CD4-positive, alpha-beta T cell (primary cell): ENCODE data around the gene CR1. TPM values are rescaled to one million over a fixed set of nuclear protein-coding genes. Genes with fewer than 3 reads are reported as not detected.
"Not testable (repeated sequence)": the region's sequence is repeated elsewhere in the genome, so short reads cannot be mapped to it uniquely, and the experiment has no call there.

Source experiments
- ATAC-seq: fragments of 200-7000 bp; cut with Tn5 transposase; one replicate; pipeline ENCODE4 v1.10.0; 2022; ENCODE audit warnings: mild to moderate bottlenecking; ENCODE audit not compliant: poor library complexity
- CTCF ChIA-PET: fragments of 350-600 bp; sonication (Branson Sonifier 250); formaldehyde crosslinking; loops from one replicate; lab custom pipeline; 2021; ENCODE audit warnings: antibody characterized with exemption, inconsistent platforms; lab: Charles Lee
- POLR2A ChIA-PET: fragments of 350-600 bp; sonication (Branson Sonifier 250); formaldehyde crosslinking; loops from one replicate; lab custom pipeline; 2021; ENCODE audit warnings: antibody characterized with exemption, inconsistent platforms; lab: Charles Lee
- DNase-seq, 14 experiments: peaks; one replicate each; pipeline ENCODE4 v3.0.0-alpha.2; 2013 to 2020; ENCODE audit warnings: mixed read lengths in 2 of 14
- H3K27ac ChIP-seq, 2 donors: one replicate each; pipeline versions ENCODE4 v1.5.1 to v1.7.0; 2013; ENCODE audit warnings: low read length in 2 of 2, low read depth in 1 of 2, mild to moderate bottlenecking in 1 of 2
- H3K27me3 ChIP-seq, 2 experiments: 1 replicate in 1 of 2; 2 replicates in 1 of 2; pipeline versions ENCODE4 v1.6.1 to v1.7.0; 2013; ENCODE audit warnings: low read length in 2 of 2, control low read depth in 1 of 2, mild to moderate bottlenecking in 1 of 2, moderate library complexity in 1 of 2; ENCODE audit not compliant: insufficient read depth in 2 of 2, control insufficient read depth in 1 of 2
- H3K36me3 ChIP-seq: one replicate; pipeline ENCODE4 v1.6.1; 2013; ENCODE audit warnings: low read length, control low read depth; ENCODE audit not compliant: insufficient read depth
- H3K4me1 ChIP-seq: one replicate; pipeline ENCODE4 v1.6.1; 2013; ENCODE audit warnings: low read length, control low read depth; ENCODE audit not compliant: insufficient read depth
- H3K4me3 ChIP-seq: one replicate; pipeline ENCODE4 v1.5.1; 2013; ENCODE audit warnings: mild to moderate bottlenecking, low read length, moderate library complexity
- H3K9me3 ChIP-seq, 2 experiments: 1 replicate in 1 of 2; 2 replicates in 1 of 2; pipeline versions ENCODE4 v1.6.1 to v1.7.0; 2013; ENCODE audit warnings: low read length in 2 of 2, mild to moderate bottlenecking in 2 of 2, control low read depth in 1 of 2, moderate library complexity in 1 of 2; ENCODE audit not compliant: control insufficient read depth in 1 of 2, insufficient read depth in 1 of 2
- H3K27ac Mint-ChIP-seq: one replicate; pipeline ENCODE4 v1.8.0; 2020; ENCODE audit warnings: mixed read lengths
- H3K27me3 Mint-ChIP-seq: one replicate; pipeline ENCODE4 v1.8.0; 2021; ENCODE audit warnings: mixed read lengths
- H3K36me3 Mint-ChIP-seq: one replicate; pipeline ENCODE4 v1.8.0; 2021; ENCODE audit warnings: low read depth, mixed read lengths
- H3K4me1 Mint-ChIP-seq: one replicate; pipeline ENCODE4 v1.8.0; 2021; ENCODE audit warnings: low read depth, mixed read lengths
- H3K4me3 Mint-ChIP-seq: one replicate; pipeline ENCODE4 v1.8.0; 2020; ENCODE audit warnings: mild to moderate bottlenecking, mixed read lengths
- H3K9me3 Mint-ChIP-seq: one replicate; pipeline ENCODE4 v1.8.0; 2020; ENCODE audit warnings: mixed read lengths
- intact Hi-C, 2 experiments: fragments of 100-400 bp; cut with DNase I in 1 of 2; cut with micrococcal nuclease in 1 of 2; formaldehyde crosslinking; loops; one replicate each; pipeline versions ENCODE4 v1.15.1 to v1.9.0; 2023 to 2025; cut with DNase I, micrococcal nuclease
- total RNA-seq, 174 experiments: library from RNA in 2 of 174; stranded (reverse) in 2 of 174; gene quantifications; one replicate each; pipeline ENCODE4 v1.2.3 and lab custom pipeline; 2021 to 2026
- TF ChIP-seq, protein P1 (sequence below): fragments of 200-600 bp; IDR thresholded peaks from one replicate; pipeline ENCODE4 v1.8.0; 2022; ENCODE audit warnings: antibody characterized with exemption, mild to moderate bottlenecking

Gene CR1
- total RNA-seq, 2 experiments from 2014 or later = 2.8 to 3.1 TPM

DNA sequence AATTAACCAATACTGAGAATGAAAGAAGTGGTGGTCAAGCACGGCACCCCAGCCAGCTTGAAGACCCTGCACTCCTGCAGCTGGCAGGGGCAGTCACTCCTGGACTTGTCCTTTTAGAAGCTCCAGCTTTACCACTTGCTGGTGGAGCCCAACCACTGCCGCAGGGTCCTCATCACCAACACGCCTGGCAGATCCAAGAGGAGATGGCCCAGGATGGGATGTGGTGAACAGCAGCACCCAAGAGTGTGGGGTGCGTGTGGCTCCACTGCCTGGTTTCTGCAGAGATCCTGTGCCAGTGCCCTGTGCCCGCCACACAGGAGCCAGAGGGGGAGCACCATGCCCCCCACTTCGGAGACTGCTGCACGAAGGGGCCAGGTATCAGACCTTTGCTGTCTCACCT lies 162.5 kb downstream of the CR1 start:
- no peaks in the 10 kb centered on the region for H3K4me1 Mint-ChIP-seq
- Histone ChIP-seq H3K27ac (no peak overlapping the region), H3K4me3 (no peak overlapping the region), H3K36me3 (no peaks in the 10 kb centered on the region), H3K27me3 (no peaks in the 10 kb centered on the region), H3K4me1 (no peaks in the 10 kb centered on the region), H3K9me3 (peaks cover 0 to 4% of the 10 kb centered on the region in 2 experiments)
- H3K36me3 Mint-ChIP-seq = no peaks in the 10 kb centered on the region
- H3K27me3 Mint-ChIP-seq = peaks cover 16% of the 10 kb centered on the region
- intact Hi-C loops = loop anchor here (10.0 kb wide), 2 partner anchors 136 to 306 kb away; no protein-coding TSS in a partner anchor
- ChIA-PET POLR2A (no interaction called here), CTCF (no interaction called here)
- no peak overlapping the region for H3K4me3 Mint-ChIP-seq
- H3K9me3 Mint-ChIP-seq = no peaks in the 10 kb centered on the region
- ATAC-seq = no peak
- TF ChIP-seq, protein P1, sequence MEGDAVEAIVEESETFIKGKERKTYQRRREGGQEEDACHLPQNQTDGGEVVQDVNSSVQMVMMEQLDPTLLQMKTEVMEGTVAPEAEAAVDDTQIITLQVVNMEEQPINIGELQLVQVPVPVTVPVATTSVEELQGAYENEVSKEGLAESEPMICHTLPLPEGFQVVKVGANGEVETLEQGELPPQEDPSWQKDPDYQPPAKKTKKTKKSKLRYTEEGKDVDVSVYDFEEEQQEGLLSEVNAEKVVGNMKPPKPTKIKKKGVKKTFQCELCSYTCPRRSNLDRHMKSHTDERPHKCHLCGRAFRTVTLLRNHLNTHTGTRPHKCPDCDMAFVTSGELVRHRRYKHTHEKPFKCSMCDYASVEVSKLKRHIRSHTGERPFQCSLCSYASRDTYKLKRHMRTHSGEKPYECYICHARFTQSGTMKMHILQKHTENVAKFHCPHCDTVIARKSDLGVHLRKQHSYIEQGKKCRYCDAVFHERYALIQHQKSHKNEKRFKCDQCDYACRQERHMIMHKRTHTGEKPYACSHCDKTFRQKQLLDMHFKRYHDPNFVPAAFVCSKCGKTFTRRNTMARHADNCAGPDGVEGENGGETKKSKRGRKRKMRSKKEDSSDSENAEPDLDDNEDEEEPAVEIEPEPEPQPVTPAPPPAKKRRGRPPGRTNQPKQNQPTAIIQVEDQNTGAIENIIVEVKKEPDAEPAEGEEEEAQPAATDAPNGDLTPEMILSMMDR = no peak
- DNase-seq = no peak
- H3K27ac Mint-ChIP-seq = no peak overlapping the region

DNA sequence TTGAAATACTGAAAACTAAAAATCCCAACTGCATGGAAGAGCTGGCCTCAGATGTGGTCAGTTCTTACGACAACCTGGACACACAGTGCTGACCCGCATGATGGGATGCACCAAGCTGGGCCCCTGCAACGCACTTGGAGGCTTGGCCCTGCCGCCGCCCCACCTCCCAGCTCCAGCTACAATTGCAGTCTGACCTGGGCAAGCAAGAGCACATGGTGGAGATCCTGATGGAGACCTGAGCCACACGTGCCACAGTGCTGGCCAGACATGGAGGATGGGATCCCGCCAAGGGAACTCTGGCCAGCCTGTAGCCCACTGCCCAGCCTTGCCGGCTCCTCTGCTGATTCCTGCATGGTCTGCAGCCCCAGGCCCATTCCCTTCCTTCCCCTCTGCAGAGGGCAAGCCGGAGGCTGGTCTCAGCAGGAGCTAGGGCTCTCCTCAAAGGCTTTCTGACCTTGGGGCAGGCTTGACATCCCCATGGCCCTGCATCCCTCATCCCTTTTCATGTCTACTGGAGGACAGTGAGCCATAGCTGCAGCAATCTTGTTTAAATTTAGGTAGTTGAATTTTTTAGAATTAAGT lies 163.0 kb downstream of the CR1 start:
- H3K9me3 Mint-ChIP-seq = no peaks in the 10 kb centered on the region
- Histone ChIP-seq H3K27me3 (no peaks in the 10 kb centered on the region), H3K36me3 (no peaks in the 10 kb centered on the region), H3K4me1 (no peaks in the 10 kb centered on the region), H3K27ac (no peak overlapping the region), H3K4me3 (no peak overlapping the region), H3K9me3 (peaks cover 0 to 4% of the 10 kb centered on the region in 2 experiments)
- H3K4me3 Mint-ChIP-seq = no peak overlapping the region
- TF ChIP-seq, protein P1 = no peak
- intact Hi-C loops = loop anchor here (10.0 kb wide), 2 partner anchors 136 to 306 kb away; no protein-coding TSS in a partner anchor
- no peak overlapping the region for H3K27ac Mint-ChIP-seq
- H3K27me3 Mint-ChIP-seq = peaks cover 22% of the 10 kb centered on the region
- DNase-seq (no peak), ATAC-seq (no peak)
- H3K4me1 Mint-ChIP-seq = no peaks in the 10 kb centered on the region
- ChIA-PET POLR2A (no interaction called here), CTCF (no interaction called here)
- H3K36me3 Mint-ChIP-seq = no peaks in the 10 kb centered on the region

DNA sequence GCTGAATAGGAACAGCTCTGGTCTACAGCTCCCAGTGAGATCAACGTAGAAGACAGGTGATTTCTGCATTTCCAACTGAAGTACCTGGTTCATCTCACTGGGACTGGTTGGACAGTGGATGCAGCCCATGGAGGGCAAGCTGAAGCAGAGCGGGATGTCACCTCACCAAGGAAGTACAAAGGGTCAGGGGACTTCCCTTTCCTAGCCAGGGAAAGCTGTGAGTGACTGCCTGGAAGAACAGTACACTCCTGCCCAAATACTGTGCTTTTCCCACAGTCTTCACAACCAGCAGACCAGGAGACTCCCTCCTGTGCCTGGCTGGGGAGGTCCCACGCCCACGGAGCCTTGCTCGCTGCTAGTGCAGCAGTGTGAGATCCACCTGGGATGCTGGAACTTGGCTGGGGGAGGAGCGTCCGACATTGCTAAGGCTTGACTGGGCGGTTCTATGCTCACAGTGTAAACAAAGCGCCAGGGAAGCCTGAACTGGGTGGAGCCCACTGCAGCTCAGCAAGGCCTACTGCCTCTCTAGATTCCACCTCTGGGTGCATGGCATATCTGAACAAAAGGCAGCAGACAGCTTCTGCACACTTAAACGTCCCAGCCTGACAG lies 163.7 kb downstream of the CR1 start:
- ATAC-seq = no peak
- intact Hi-C loops = loop anchor here (10.0 kb wide), 2 partner anchors 135 to 305 kb away; no protein-coding TSS in a partner anchor
- H3K36me3 Mint-ChIP-seq = no peaks in the 10 kb centered on the region
- TF ChIP-seq, protein P1 = no peak
- DNase-seq = no peak
- CTCF ChIA-PET = no interaction called here
- H3K4me3 ChIP-seq = no peak overlapping the region
- H3K9me3 Mint-ChIP-seq = no peaks in the 10 kb centered on the region
- H3K4me3 Mint-ChIP-seq = no peak overlapping the region
- no peaks in the 10 kb centered on the region for H3K36me3 ChIP-seq
- H3K4me1 ChIP-seq = no peaks in the 10 kb centered on the region
- H3K27me3 Mint-ChIP-seq = peaks cover 28% of the 10 kb centered on the region
- no peak overlapping the region for H3K27ac ChIP-seq
- H3K4me1 Mint-ChIP-seq = no peaks in the 10 kb centered on the region
- H3K27me3 ChIP-seq = no peaks in the 10 kb centered on the region
- POLR2A ChIA-PET = interaction anchor here (0.6 kb wide), 1 partner anchor 512 kb away, joined by 3 read pairs; no protein-coding TSS in a partner anchor
- H3K9me3 ChIP-seq = peaks cover 0 to 4% of the 10 kb centered on the region in 2 experiments
- H3K27ac Mint-ChIP-seq = no peak overlapping the region

GRCh38 chr1:207661420-207661819 lies 165.5 kb downstream of the CR1 start:
- intact Hi-C loops, H3K4me3 ChIP-seq, H3K4me1 ChIP-seq, H3K36me3 Mint-ChIP-seq, H3K9me3 Mint-ChIP-seq, CTCF ChIA-PET, H3K4me3 Mint-ChIP-seq, H3K27ac Mint-ChIP-seq, H3K36me3 ChIP-seq, ATAC-seq, H3K27ac ChIP-seq, POLR2A ChIA-PET, H3K4me1 Mint-ChIP-seq, DNase-seq, H3K9me3 ChIP-seq: not testable (repeated sequence)
- H3K27me3 ChIP-seq = peaks cover 4 to 11% of the 10 kb centered on the region in 2 experiments
- H3K27me3 Mint-ChIP-seq = peaks cover 40% of the 10 kb centered on the region
